ENCODE measurements around the gene GZMB. TPM values are rescaled to one million over a fixed set of nuclear protein-coding genes. Genes with fewer than 3 reads are reported as not detected.

The GZMB gene, protein sequence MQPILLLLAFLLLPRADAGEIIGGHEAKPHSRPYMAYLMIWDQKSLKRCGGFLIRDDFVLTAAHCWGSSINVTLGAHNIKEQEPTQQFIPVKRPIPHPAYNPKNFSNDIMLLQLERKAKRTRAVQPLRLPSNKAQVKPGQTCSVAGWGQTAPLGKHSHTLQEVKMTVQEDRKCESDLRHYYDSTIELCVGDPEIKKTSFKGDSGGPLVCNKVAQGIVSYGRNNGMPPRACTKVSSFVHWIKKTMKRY
- not detected in 2 replicates for total RNA-seq

DNA sequence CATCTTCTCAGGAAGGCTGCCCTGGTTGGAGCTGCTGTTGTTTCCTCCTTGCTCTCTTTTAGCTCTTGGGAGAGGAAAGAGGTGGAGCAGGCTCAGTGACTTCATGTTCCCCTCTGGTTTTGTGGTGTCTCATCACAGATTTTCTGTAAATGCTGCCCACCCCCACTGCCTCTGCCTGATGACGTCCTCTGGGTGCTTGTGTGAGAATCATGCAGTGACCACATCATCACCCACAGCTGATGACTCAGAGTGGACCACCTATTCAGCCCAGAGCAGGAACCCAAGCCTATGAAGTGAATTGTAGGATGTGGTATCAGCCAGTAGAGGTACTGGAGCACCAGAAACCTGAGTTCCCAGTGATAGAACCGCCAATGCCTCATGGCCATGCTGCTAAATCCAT, at the start of gene GZMB:
TSS of gene GZMB (minus strand) at position 33 of the 400 bp plus-strand sequence. CDS start at position 3, 30 bp downstream.

DNA sequence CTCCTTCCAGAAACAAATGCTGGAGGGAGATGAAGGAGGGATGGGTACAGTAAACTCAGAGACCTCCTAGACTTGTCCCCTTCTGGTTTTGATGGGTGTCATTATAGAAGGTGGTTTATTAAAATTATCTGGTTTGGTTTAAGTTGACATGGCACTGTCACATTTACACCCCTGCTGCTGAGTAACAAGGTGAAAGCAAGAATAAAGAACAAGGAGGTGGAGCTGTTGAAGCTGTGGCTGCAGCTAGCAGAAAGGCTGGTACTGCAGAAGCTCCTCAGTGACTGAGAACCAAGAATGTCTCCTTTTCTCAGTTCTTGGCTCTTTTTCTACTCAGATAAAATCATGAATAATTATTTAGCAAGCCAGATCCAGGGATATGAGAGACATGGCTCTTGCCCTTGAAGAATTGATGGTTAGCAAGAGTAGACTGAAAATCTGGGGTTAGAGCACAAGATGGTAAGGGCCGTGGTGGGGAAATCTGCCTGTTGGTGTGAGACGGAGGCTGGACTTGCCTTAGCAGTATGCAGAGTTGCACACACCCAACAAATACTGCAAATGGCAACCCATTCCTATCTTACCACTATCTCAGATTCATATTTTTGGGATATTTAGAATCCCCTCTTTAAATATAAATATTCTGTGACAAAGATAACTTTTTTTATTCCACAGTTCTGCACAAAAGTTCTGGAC, 24.2 kb downstream of the GZMB start, which contains the start of gene GZMH:
TSS of gene GZMH (minus strand) at position 31 of the 690 bp plus-strand sequence. CDS start 72 bp downstream, outside the sequence.

Other genes with a start within 250 kb of the GZMB start
- gene NYNRIN, start 235.2 kb downstream of the GZMB start, total RNA-seq, result 11.9 and 12.1 TPM in 2 replicates
- gene CBLN3, start 204.5 kb downstream of the GZMB start, total RNA-seq, result 2.8 and 4.6 TPM in 2 replicates
- gene KHNYN, start 204.2 kb downstream of the GZMB start, total RNA-seq, result 39.5 and 41.8 TPM in 2 replicates
- gene SDR39U1, start 191.4 kb downstream of the GZMB start, total RNA-seq, result 18.1 and 32.9 TPM in 2 replicates
- not detected in 2 replicates for gene CMA1, start 125.9 kb downstream of the GZMB start, total RNA-seq
- gene CTSG, start 57.9 kb downstream of the GZMB start, total RNA-seq, result not detected in 2 replicates
- not detected in 2 replicates for gene GZMH, start 24.5 kb downstream of the GZMB start, total RNA-seq